ENCODE results near the gene KBTBD13. TPM values are rescaled to one million over a fixed set of nuclear protein-coding genes. Genes with fewer than 3 reads are reported as not detected.

The KBTBD13 gene
- total RNA-seq, 1 experiment from 2014 or later, result not detected

- DNase-seq (peak; percentile 65), ATAC-seq (peak; percentile 80)
- TF ChIP-seq, protein P1, sequence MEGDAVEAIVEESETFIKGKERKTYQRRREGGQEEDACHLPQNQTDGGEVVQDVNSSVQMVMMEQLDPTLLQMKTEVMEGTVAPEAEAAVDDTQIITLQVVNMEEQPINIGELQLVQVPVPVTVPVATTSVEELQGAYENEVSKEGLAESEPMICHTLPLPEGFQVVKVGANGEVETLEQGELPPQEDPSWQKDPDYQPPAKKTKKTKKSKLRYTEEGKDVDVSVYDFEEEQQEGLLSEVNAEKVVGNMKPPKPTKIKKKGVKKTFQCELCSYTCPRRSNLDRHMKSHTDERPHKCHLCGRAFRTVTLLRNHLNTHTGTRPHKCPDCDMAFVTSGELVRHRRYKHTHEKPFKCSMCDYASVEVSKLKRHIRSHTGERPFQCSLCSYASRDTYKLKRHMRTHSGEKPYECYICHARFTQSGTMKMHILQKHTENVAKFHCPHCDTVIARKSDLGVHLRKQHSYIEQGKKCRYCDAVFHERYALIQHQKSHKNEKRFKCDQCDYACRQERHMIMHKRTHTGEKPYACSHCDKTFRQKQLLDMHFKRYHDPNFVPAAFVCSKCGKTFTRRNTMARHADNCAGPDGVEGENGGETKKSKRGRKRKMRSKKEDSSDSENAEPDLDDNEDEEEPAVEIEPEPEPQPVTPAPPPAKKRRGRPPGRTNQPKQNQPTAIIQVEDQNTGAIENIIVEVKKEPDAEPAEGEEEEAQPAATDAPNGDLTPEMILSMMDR (conservative IDR thresholded peaks at IDR 0.05; ENCODE audit: low read depth, low read length), result peak; percentile 79
- no peak for TF ChIP-seq EZH2 (IDR thresholded peaks at IDR 0.05; ENCODE audit: low read length, unreplicated experiment)
- Histone ChIP-seq H3K4me3 (ENCODE audit: low read length) (no peak overlapping the region), H3F3A (ENCODE audit: low read length, unreplicated experiment) (no peaks in the 10 kb centered on the region), H3K4me2 (ENCODE audit: low read length) (no peak overlapping the region), H3K9ac (ENCODE audit: low read length) (no peak overlapping the region), H3K4me1 (ENCODE audit: insufficient read depth, low read length) (peaks cover 22% of the 10 kb centered on the region), H3K9me3 (ENCODE audit: low read length) (no peaks in the 10 kb centered on the region), H3K79me2 (ENCODE audit: low read length) (no peaks in the 10 kb centered on the region), H2AFZ (ENCODE audit: low read length) (no peak overlapping the region), H3K9me2 (replicated peaks; ENCODE audit: low read length) (no peaks in the 10 kb centered on the region), H3K27ac (ENCODE audit: low read length) (no peak overlapping the region), H3K27me3 (ENCODE audit: low read length) (no peaks in the 10 kb centered on the region), H3K36me3 (ENCODE audit: low read depth, low read length) (no peaks in the 10 kb centered on the region), H4K20me1 (ENCODE audit: low read length) (no peaks in the 10 kb centered on the region)
- ChIA-PET CTCF (interaction anchor here (0.5 to 0.6 kb wide), 3 partner anchors 85 to 250 kb away, joined by 4 to 7 read pairs (median 5); partner anchors contain the start of genes CLPX and RNU5B-1), POLR2A (ENCODE audit: unreplicated experiment) (interaction anchor here (0.6 kb wide), 1 partner anchor 232 kb away, joined by 3 read pairs; the partner anchor contains the start of gene PARP16)
- intact Hi-C loops (cut with micrococcal nuclease), result loop anchor here (1.0 to 10.0 kb wide), 3 partner anchors 21 to 220 kb away; no protein-coding TSS in a partner anchor
- BruUV-seq (replicated peaks), result no TSS peak
Measured at GRCh38 chr15:65054333-65055200, 22.0 kb upstream of the KBTBD13 start.

DNA sequence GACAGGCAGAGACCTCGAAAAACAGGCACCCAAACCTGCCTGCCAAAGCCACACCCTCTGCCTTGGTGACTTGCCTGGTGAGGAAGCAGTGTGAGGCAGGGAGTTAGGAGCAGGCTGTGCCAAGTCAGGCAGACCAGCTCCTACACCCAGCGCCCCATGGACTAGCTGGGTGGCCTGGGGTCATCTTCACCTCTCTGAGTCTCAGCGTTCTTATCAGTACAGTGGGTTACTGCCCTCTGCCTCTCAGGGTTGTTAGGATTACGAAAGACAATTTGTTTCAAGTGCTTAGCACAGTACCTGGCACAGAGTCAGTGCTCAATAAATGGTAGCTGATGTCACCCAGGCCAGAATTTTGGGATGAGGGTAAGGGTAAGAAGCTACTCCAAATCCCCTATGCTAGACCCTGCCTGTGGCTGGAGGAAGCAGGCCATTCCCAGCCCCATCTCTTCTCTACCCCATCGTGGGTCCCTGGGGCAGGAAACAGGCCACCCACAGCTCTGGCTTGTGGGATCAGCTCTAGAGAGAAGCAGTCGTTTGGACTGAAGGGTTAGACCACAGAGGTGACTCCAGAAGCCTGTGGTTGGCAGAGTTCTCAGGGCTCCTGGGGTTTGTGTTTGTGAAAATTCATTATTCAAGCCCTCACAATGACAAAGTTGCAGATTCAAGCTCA is 21.2 kb upstream of the KBTBD13 start:
- Histone ChIP-seq H3K79me2 (ENCODE audit: low read length) (no peaks in the 10 kb centered on the region), H3K27me3 (ENCODE audit: low read length) (no peaks in the 10 kb centered on the region), H3K36me3 (ENCODE audit: low read depth, low read length) (no peaks in the 10 kb centered on the region), H3K9me2 (replicated peaks; ENCODE audit: low read length) (no peaks in the 10 kb centered on the region), H3K4me2 (ENCODE audit: low read length) (no peak overlapping the region), H3K27ac (ENCODE audit: low read length) (no peak overlapping the region), H3K4me3 (ENCODE audit: low read length) (no peak overlapping the region), H2AFZ (ENCODE audit: low read length) (no peak overlapping the region), H3F3A (ENCODE audit: low read length, unreplicated experiment) (no peaks in the 10 kb centered on the region), H3K9ac (ENCODE audit: low read length) (no peak overlapping the region), H4K20me1 (ENCODE audit: low read length) (no peaks in the 10 kb centered on the region), H3K4me1 (ENCODE audit: insufficient read depth, low read length) (peaks cover 17% of the 10 kb centered on the region), H3K9me3 (ENCODE audit: low read length) (no peaks in the 10 kb centered on the region)
- no TSS peak for BruUV-seq (replicated peaks)
- TF ChIP-seq EZH2 (IDR thresholded peaks at IDR 0.05; ENCODE audit: low read length, unreplicated experiment), result no peak
- TF ChIP-seq, protein P1 (conservative IDR thresholded peaks at IDR 0.05; ENCODE audit: low read depth, low read length), result no peak
- no peak for TF ChIP-seq EZH2phosphoT487 (IDR thresholded peaks at IDR 0.05; ENCODE audit: borderline replicate concordance, low read length)
- ATAC-seq, result no peak
- intact Hi-C loops (cut with micrococcal nuclease), result loop anchor here (2.0 to 10.0 kb wide), 2 partner anchors 31 to 219 kb away; no protein-coding TSS in a partner anchor
- CTCF ChIA-PET, result no interaction called here
- POLR2A ChIA-PET (ENCODE audit: unreplicated experiment), result interaction anchor here (0.6 kb wide), 1 partner anchor 232 kb away, joined by 3 read pairs; the partner anchor contains the start of gene PARP16
- peak; percentile 43 for DNase-seq
